ENCODE measurements around the gene C6orf47. TPM values are rescaled to one million over a fixed set of nuclear protein-coding genes. Genes with fewer than 3 reads are reported as not detected.

Gene C6orf47
- polyA plus RNA-seq, 2 of the 4 experiments (the other 2 are of a cell fraction) = 6.0 to 13.6 TPM

GRCh38 chr6:31614075-31614619, 46.4 kb downstream of the C6orf47 start:
- FAIRE-seq = no peak

GRCh38 chr6:31610968-31611367, 49.6 kb downstream of the C6orf47 start:
- WGBS (ENCODE audit: missing lambda C conversion rate) = 83% methylated on average over 4 of the region's 4 CpGs
- Histone ChIP-seq H3K4me3 (no peak overlapping the region), H3K4me1 (no peaks in the 10 kb centered on the region), H3K4me2 (no peak overlapping the region), H3K27ac (no peak overlapping the region), H3K9me3 (no peaks in the 10 kb centered on the region)
- FAIRE-seq (no peak), DNase-seq (ENCODE audit: low read depth in 1 of 2, low spot score in 1 of 2) (no peak), ATAC-seq (no peak)
- POLR2A ChIA-PET = no interaction called here
- CTCF ChIA-PET = interaction anchor here (0.5 to 3.0 kb wide), 6 partner anchors 12 to 597 kb away, joined by 3 to 28 read pairs (median 4); partner anchors contain the start of gene NCR3
- no peak for TF ChIP-seq HEYL (CRISPR knock-in tag; IDR thresholded peaks at IDR 0.05)
- no peak for TF ChIP-seq CEBPB (IDR thresholded peaks at IDR 0.05)
- no peak for TF ChIP-seq HDAC2 (IDR thresholded peaks at IDR 0.05)
- TF ChIP-seq ATOH8 (CRISPR knock-in tag; IDR thresholded peaks at IDR 0.05; ENCODE audit: low read depth) = no peak
- no peak for TF ChIP-seq SREBF2 (IDR thresholded peaks at IDR 0.05)
- no peak for TF ChIP-seq ZFP36 (IDR thresholded peaks at IDR 0.05; ENCODE audit: borderline replicate concordance, partially characterized antibody)
- TF ChIP-seq CHD2 (IDR thresholded peaks at IDR 0.05; ENCODE audit: low read length, partially characterized antibody) = no peak
- no peak for TF ChIP-seq MAZ (IDR thresholded peaks at IDR 0.05; ENCODE audit: borderline replicate concordance, low read depth, low read length)
- no peak for TF ChIP-seq RAD21 (conservative IDR thresholded peaks at IDR 0.05 in 1 of 2, IDR thresholded peaks at IDR 0.05 in 1 of 2)
- TF ChIP-seq MAFK (IDR thresholded peaks at IDR 0.05; ENCODE audit: partially characterized antibody) = no peak
- no peak for TF ChIP-seq PBX3 (IDR thresholded peaks at IDR 0.05)
- no peak for TF ChIP-seq FOSL2 (IDR thresholded peaks at IDR 0.05)
- no peak for TF ChIP-seq FOSL2 (CRISPR knock-in tag; IDR thresholded peaks at IDR 0.05)
- no peak for TF ChIP-seq POLR2AphosphoS2 (conservative IDR thresholded peaks at IDR 0.05; ENCODE audit: low read length)
- TF ChIP-seq SMC3 (IDR thresholded peaks at IDR 0.05) = no peak
- no peak for TF ChIP-seq USF2 (IDR thresholded peaks at IDR 0.05)
- TF ChIP-seq CBX8 (IDR thresholded peaks at IDR 0.05) = no peak
- no peak for TF ChIP-seq REST (IDR thresholded peaks at IDR 0.05)

More at GRCh38 chr6:31614075-31614619, 46.4 kb downstream of the C6orf47 start:
- TF ChIP-seq TP53 (CRISPR knock-in tag; IDR thresholded peaks at IDR 0.05) (no peak), REST (IDR thresholded peaks at IDR 0.05) (no peak), HOXB13 (CRISPR knock-in tag; IDR thresholded peaks at IDR 0.05; ENCODE audit: low read depth) (no peak), SMC3 (IDR thresholded peaks at IDR 0.05) (no peak), JUNB (IDR thresholded peaks at IDR 0.05) (no peak)
- WGBS (ENCODE audit: missing lambda C conversion rate) = 83% methylated on average over 8 of the region's 8 CpGs
- no peak overlapping the region for H3K4me2 ChIP-seq
- H3K4me1 ChIP-seq = no peaks in the 10 kb centered on the region
- ChIA-PET CTCF (interaction anchor here (1.6 to 2.6 kb wide), 3 partner anchors 15 to 68 kb away, joined by 4 to 19 read pairs (median 5); partner anchors contain the start of gene ATP6V1G2), POLR2A (no interaction called here)
- H3K4me3 ChIP-seq = no peak overlapping the region
- ATAC-seq = no peak
- no peak for DNase-seq (ENCODE audit: low read depth in 1 of 2, low spot score in 1 of 2)
- H3K27ac ChIP-seq = no peak overlapping the region
- no peaks in the 10 kb centered on the region for H3K9me3 ChIP-seq

Measured in A549 (cell line).